Central memory CD4-positive, alpha-beta T cell (primary cell): ENCODE measurements around the gene COL20A1.
"Not testable (repeated sequence)": the region's sequence is repeated elsewhere in the genome, so short reads cannot be mapped to it uniquely, and the experiment has no call there.

Source experiments
- DNase-seq: peaks from one replicate; pipeline ENCODE4 v3.0.0; 2022
- total RNA-seq, 3 experiments: gene quantifications; one replicate each; lab custom pipeline; 2026; lab: John Stamatoyannopoulos, UW

Gene COL20A1
- 0.16 to 0.58 (median 0.21) reads per million in 3 experiments for total RNA-seq

DNA sequence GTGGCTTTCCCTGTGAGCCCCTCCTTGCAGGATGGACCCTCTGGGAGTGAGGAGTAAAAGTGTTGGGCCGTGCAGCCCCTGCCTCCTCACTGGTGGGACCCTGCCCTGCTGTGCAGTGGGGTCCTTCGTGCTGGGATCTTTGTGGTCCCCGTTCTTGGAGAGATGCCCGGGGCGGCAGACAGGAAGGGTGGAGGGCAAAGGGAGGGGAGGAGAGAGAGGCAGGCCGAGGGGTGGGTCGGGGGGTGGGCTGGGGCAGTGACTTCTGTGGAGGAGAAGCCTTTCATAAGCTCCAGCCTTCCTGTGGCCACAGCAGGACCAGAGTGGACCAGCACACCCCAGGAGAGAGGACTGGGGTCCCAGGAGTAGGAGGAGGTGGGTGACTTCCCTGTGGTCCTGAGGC lies at the start of gene COL20A1:
Gene COL20A1, plus strand, starts transcription at position 283 of the 400 bp plus-strand sequence. CDS start 1,922 bp downstream, outside the sequence.
- no peak for DNase-seq

DNA sequence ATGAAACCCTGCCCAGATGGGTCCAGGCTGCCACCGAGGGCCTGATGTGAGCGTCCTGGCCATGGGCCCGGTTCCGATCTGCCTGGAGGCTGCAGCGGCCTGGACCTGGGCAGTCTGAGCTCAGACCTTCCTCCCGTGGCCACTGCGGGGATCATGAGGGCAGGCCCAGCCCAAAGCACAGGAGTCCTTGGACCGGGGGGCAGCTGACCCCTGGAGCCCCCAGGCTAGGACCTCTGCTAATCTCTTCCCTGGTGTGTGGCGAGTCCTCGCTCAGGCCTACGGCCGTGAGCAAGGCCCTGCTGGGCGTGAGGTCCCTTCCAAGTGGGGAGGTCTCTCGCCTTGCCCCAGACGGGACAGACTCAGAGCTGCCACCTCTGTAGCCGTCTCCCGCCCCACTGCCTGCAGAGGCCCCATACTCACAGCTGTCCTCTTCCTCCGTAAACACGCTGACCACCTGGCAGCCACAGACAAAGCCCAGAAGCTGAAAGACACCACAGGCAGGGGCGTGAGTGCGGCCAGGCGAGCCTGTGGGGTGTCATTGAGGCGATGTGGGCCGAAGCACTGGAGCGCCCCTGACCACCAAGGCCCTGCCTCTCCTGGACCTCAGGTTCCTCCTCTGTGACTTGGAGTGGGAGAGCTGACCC lies 49.3 kb upstream of the COL20A1 start:
- DNase-seq, result no peak

DNA sequence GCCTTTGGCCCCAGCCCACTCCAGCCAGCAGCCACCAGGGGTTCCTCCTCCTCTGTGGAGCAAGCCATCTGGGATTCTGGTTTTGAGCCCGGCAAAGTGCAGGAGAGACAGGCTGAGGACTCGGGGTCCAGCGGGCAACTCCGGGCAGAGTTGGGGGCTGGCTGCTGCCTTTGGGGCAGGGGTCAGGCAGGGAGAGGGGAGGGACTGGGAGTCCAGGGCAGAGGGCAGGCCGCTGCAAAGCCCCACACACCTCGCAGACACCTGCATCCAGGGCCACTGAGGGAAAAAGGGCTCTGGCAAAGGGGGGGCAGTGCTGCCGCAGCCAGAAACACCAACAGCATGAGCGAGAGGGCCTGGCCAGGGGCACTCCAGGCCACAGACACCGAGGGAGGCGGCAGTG lies 48.5 kb upstream of the COL20A1 start:
- DNase-seq, result no peak

DNA sequence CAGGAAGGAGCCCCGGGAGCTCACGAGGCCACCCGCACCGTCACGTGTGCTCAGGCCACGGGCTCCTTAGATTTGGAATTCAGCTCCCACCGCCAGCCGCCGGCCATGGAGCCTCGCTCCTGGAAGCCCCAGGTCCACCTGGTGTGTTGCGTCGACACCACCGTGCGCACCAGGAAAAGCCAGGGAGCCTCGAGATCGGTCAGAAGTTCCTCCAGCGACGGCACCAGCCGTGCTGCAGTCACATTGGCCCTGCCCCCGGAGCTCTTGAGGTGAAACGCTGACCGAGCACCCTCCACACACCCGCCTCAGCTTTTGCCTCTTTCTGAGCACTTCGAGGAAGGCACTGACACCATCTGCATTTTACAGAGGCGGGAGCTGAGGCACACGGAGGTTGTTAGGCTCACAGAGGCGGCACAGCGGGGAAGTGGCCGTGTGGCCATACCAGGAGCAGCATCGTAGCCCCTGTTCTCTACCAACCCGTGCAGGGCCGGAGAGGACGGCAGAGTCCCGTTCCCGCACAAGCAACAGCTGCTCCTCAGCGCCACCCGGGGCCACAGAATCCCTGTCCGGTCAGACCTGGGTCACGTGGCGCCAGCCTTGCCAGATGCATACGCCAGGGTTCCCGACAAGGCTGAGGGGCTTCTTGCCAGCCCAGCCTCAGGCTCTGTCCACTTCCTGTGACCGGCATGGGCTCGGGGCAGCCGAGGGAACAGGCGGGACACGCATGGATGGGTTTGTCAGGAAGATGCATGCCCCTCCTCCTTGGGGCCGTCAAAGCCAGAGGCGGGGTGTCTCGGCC lies 46.3 kb upstream of the COL20A1 start:
- no peak for DNase-seq

DNA sequence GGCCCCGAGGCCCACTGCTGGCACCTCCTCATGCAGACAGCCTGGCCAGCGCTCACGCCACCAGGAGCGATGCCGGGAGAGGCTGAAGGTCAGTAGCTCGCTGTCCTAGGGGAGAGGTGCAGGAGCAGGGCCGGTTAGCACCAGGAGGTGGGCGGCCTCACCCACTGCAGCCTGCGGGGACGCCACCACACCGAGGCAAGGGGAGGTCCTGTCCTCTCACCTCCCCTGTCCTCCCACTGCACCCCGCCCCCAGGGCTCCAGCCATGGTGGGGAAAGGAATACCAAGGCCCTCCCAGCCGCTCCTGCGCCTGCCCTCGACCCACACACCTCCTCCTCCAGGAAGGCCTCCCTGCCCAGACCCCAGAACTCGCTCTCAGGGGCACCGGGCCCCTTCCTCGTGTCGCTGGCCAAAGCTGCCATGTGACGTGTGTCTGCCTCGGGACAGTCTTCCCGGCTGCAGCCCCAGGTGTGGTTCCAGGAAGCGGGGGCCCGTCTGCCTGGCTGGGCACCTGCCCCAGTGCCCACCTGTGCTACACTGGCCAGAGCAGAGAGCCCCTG lies 45.2 kb upstream of the COL20A1 start:
- DNase-seq, result no peak

DNA sequence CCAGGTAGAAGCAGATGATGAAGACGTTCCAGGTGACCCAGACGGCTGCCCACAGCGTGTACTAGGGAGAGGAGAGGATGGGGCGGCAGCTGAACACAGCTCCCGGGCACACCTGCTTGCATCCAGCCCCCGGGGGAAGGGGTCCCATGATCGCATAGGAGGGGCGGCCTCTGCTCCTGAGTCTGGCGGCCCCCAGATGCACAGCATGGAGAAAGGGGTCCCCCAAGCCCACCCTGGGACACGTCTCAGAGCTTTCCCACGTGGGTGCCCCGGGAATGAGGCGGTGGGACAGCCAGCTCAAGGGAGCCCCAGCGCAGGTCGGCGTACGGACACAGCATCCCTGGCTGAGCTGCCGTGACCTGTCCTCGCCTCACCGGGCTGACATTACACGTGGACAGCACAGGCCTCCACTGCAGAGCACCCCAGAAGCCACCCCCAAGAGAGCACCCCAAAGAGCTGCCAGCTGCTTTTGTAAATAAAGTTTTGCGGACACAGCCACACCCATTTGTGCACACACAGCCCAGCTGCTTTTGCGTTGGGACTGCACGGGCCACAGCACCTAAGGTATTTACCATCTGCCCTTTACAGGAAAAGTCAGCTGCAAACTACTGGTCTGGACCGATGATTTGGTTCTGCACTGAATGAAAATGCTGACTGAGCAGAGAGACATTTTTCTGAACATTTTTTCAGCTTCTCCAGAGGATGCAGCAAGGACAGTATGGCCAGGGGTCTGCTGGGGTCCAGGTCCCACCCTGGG lies 44.0 kb upstream of the COL20A1 start:
- no peak for DNase-seq

DNA sequence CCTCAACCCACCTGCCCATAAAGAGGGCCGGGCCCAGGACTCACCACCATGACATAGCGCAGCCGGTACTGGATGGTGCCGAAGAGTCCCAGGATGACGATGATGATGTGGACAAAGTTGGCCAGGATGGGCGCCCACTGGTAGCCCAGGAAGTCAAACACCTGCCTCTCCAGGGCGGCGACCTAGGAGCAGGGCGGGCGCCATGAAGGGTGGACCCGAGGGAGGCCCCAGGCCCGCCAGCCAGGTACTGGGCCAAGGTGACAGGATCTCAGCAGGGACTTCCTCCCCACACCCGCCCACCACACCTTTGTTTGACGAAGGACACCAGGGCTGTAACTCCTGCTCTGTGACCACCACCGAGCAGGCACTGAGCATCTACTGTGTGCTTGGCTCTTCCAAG lies 43.1 kb upstream of the COL20A1 start:
- no peak for DNase-seq

DNA sequence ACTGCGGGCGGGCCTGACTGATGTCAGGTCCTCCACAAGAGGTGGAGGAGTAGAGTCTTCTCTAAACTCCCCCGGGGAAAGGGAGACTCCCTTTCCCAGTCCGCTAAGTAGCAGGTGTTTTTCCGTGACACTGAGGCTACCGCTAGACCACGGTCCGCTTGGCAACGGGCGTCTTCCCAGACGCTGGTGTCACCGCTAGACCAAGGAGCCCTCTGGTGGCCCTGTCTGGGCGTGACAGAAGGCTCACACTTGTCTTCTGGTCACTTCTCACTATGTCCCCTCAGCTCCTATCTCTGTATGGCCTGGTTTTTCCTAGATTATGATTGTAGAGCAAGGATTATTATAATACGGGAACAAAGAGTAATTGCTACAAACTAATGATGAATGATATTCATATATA lies 41.6 kb upstream of the COL20A1 start:
- not testable (repeated sequence) for DNase-seq

DNA sequence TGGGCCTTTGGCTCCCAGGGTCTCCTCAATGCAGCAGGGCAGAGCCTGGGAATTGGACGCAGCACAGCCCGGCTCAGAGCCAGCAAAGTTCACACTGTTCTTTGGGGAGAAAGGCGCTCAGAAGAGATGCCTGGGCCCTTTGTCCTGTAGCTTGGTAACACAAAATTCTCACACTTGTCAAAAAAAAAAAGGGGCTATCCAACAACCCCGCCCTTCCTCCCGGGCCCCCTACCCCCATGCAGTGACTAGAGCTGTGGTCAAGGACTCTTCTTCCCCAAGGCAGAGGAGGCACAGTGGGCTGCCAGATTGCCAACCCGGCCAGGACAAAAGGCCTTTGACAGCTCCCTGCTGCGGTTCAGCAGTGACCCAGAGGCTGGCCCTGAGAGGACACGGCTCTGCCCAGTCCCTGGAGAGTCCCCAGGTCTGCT lies 40.7 kb upstream of the COL20A1 start:
- DNase-seq, result no peak

DNA sequence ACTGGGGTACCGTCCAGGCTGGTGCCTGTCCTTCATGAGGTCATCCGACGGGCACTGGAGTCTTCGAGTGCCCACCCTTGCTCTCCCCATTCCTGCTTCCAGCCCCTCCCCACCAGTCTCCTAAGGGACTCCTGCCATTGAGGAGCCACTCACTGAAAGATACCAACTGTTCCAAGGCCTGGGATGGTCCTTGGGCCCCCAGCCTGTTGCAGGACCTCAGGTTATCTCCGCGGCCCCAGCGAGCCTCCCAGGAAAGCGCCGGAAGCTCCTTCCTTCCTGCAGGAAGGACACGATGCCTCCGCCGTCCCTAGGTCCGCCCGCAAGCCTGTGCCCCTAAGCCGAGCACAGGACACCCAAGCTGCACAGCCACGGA lies 39.9 kb upstream of the COL20A1 start:
- no peak for DNase-seq

DNA sequence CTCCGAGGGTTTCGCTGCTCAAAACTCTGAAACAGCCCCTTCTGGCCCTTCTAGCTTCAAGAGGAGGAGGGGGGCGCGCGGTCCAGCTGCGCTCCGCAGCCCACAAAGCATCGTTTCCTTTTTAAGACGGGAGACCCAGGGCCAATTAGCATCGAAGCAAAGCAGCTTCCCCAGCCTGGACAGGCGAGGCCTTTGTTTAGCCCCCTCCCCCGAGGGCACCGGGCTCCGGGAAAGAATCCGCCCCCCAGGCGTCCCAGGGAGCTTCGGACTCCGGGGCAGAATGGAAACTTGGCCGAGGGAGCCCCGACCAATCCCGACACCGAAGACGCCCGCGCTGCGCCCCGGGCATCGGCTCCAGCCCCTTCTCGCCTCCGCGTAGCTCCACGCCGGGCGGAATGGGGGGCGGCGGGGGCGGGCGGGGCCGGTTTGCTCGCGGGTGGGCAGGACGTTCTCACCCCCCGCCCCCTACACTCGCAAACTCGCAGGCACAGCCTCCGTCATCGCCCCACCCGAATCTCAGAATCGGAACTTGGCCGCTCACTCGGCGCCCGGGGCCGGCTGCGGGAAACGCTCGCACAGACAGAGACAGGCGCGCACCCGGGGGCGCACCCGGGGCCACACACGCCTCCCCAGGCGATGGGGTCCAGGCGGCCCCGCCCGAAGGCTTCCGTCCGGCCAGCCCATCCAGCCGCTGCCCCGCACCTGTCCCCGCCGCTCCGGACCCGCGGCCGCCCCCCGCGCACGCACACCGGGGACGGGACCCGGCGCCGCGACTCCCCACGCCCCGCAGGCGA lies 39.4 kb upstream of the COL20A1 start:
- DNase-seq, result no peak

DNA sequence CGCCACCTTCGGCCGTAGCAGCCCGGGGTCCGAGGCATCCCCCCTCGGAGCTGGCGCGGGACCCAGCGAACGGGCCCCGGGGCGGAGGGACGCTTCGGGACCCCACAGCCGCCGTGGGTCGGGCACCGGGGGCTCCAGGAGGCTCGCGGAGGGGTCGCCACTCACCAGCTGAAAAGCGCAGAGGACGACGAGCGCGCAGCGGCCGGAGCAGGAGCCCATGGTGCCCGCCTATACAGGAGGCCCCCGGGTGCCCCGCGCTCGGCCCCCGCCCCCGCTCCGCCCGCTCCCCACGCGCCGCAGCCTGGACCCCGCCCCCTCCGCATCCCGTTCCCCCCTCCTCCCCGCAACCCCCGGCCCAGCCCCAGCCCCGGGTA lies 38.8 kb upstream of the COL20A1 start, which contains the start of gene NKAIN4:
Gene NKAIN4, minus strand, starts transcription at position 232 of the 374 bp plus-strand sequence. Its CDS starts 13 bp downstream, at position 219.
- DNase-seq, result no peak

DNA sequence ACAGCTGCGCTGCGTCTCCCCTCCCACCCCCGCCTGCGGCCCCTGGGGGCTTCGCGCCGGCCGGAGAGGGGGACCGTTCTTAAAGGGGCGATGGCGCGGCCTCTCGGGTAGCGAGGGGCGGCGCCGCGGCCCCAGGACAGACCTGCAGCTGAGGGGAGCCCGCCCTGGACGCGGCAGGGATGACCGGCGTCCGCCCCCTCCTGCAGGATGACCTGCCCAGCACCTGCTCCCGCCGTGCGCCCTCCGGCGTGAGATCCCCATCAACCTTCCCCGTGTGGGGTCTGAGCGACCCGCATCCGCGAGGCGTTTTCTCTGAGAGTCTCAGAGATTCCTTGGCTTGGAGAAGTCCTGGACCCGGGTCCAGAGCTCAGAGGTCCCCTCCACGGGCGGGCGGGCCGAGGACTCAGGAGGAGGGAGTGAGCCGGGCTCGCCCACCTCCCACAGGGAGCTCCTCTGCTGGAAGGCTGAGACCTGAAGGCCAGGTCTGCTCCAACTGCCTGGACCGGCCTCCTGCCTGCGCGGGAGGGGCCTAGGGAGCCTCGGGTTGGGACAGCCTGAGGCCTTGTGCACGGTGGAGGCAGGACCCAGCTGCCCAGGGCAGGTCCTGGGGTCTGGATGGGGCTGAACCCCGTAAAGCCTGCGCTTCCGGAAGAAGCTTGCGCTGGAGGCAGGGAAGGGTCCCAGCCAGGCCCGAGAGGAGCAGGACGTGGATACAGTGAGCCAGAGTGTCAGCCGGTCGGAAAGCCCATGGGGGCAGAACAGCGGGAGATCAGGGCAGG lies 38.2 kb upstream of the COL20A1 start:
- DNase-seq, result no peak

DNA sequence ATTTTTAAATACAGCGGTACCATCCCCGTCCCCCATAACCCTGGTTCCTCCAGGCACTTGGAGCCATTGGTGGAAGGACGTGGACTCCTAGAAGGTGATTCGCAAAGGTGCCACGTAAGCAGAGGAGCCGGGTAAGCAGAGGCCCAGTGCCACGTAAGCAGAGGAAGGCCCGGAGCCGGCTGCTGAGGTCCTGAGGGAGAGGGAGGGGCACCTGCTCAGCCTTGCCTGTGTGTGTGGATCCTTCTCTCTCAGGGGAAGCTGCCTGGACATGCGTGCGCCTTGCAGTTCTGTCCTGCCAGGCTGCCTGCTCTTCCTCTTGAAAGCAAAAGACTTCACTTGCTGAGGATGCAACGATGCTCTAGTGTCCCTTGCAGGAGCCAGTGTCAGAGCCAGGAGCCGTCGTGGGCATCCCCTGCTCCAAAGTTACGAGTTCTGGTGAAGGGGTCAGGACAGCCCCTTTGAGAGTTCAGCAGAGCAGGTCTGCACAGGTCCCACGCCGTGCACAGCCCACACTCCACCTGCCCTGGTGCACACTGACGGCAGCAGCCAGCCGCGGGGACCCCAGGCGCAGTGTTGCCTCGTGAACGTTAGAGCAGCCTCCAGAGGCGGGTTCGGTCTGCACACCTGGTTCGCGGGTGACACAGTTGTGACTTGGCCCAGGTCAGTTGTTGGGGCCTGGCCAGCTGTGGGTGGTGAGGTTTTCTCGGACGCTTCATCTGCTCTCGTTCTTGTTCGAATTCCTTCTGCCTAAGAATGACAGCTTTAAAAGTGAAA lies 36.9 kb upstream of the COL20A1 start:
- DNase-seq, result no peak

DNA sequence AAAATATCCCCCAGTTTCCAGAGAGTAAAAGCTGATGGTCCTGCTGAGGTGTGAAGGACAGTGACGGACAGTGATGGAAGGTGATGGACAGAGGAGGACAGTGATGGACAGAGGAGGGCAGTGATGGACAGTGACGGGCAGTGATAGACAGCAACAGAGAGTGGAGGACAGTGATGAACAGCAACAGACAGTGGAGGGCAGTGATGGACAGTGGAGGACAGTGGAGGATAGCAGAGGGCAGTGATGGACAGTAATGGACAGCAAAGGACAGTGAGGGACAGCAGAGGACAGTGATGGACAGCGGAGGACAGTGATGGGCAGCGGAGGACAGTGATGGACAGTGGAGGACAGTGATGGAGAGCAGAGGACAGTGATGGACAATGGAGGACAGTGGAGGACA lies 36.0 kb upstream of the COL20A1 start:
- DNase-seq, result no peak

DNA sequence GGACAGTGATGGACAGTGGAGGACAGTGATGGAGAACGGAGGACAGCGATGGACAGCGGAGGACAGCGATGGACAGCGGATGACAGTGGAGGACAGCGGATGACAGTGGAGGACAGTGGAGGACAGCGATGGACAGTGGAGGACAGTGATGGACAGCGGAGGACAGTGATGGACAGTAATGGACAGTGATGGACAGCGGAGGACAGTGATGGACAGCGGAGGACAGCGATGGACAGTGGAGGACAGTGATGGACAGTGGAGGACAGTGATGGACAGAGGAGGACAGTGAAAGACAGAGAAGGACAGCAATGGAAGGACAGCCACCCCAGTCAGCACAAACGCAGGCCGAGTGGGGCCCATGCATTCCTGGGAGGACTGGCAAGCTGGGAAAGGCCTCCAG lies 35.4 kb upstream of the COL20A1 start:
- no peak for DNase-seq

DNA sequence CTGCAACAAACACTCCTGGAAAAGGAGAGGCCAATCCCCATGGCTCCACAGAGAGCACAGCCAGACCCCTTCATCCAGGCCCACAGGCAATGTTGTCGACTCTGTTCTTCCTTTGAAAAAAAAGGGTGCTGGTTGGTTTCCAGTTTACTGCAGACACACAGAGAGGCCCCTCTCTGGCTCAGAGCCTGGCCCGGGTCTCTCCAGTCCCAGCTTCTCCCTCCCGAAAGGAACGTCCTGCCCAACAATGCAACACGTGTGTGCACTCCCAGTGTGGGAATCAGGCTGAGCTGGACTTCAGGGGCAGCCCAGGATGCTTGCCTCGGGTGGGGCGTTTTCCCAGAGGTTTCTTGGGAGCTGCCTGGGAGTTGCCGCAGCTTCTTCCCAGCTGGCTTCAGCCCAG lies 34.2 kb upstream of the COL20A1 start:
- no peak for DNase-seq

DNA sequence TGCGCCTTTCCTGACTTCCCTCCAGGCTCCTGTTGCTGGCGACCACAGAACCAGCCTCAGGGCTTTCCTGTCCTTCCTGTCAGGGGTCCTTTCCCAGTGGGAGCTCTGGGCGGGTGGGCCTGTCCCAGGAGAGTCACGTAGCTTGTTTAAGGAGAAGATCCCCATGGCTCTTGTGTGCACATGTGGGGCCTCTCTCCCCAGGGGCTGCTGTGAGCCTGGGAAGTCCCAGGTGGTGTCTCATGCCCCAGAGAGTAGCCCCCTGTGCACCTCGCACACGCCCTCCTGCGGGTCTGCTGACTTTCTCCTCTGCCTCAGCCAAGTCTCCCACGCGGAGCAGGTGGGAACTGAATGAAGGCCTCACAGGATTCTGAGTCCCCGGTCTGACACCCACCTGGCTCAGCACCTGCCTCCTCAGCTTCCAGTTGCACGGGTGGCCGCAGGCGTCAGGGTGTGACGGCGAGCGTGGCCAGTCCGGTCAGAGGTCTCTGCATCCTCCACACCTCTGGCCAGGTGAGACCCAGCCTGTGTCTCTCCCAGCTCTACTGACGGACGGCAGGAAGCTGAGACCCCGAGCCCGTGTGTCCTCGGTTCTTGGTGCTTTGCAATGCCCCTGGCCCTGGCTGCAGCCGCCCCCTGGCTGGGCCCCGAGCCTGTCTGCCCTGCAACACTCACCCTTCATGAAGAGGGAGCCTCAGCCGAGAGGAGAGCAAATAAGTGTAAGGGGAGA lies 33.1 kb upstream of the COL20A1 start:
- no peak for DNase-seq

DNA sequence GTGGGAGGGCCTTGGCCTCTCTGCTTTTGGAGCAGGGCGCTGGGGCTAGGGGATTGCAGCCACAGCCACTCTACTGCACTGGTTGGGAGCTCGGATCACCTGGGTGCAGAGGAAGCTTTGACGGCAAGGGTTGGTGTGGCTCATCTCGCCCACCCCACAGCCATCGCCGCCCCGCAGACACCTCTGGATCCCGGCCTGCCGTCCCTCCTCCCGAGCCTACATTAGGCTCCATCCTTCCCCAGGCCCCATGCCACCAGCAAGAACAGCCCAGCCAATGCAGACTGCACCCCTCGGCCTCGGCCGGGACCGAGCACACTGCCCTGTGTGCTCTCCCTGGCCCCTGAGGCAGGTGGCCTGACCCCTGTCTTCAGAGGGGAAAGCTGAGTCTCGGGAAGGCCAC lies 32.5 kb upstream of the COL20A1 start:
- no peak for DNase-seq
